Measurements from ENCODE around the gene CA9.

DNA sequence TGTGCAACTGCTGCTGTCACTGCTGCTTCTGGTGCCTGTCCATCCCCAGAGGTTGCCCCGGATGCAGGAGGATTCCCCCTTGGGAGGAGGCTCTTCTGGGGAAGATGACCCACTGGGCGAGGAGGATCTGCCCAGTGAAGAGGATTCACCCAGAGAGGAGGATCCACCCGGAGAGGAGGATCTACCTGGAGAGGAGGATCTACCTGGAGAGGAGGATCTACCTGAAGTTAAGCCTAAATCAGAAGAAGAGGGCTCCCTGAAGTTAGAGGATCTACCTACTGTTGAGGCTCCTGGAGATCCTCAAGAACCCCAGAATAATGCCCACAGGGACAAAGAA is 265 bp downstream of the CA9 start:
- TF ChIP-seq, protein P1, sequence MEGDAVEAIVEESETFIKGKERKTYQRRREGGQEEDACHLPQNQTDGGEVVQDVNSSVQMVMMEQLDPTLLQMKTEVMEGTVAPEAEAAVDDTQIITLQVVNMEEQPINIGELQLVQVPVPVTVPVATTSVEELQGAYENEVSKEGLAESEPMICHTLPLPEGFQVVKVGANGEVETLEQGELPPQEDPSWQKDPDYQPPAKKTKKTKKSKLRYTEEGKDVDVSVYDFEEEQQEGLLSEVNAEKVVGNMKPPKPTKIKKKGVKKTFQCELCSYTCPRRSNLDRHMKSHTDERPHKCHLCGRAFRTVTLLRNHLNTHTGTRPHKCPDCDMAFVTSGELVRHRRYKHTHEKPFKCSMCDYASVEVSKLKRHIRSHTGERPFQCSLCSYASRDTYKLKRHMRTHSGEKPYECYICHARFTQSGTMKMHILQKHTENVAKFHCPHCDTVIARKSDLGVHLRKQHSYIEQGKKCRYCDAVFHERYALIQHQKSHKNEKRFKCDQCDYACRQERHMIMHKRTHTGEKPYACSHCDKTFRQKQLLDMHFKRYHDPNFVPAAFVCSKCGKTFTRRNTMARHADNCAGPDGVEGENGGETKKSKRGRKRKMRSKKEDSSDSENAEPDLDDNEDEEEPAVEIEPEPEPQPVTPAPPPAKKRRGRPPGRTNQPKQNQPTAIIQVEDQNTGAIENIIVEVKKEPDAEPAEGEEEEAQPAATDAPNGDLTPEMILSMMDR (IDR thresholded peaks at IDR 0.05) = no peak
- TF ChIP-seq POLR2A (IDR thresholded peaks at IDR 0.05) = no peak
